A549 treated with CORT108297 at 1 μM for 4 hours (cell line): ENCODE results near the gene ACOT6. TPM values are rescaled to one million over a fixed set of nuclear protein-coding genes. Genes with fewer than 3 reads are reported as not detected.

Source experiments
- total RNA-seq: library from RNA; stranded (reverse); fragments of 200-300 nt; extraction: Qiagen RNA extraction; gene quantifications from 5 replicates; pipeline ENCODE4 v1.2.3, GENCODE V29; 2022

The ACOT6 gene
- total RNA-seq, result not detected in 5 replicates

GRCh38 chr14:73612339-73613045 lies at the start of gene ACOT6:
Gene ACOT6 (plus strand): TSS chr14:73612517. CDS start chr14:73612572, 55 bp downstream.

DNA sequence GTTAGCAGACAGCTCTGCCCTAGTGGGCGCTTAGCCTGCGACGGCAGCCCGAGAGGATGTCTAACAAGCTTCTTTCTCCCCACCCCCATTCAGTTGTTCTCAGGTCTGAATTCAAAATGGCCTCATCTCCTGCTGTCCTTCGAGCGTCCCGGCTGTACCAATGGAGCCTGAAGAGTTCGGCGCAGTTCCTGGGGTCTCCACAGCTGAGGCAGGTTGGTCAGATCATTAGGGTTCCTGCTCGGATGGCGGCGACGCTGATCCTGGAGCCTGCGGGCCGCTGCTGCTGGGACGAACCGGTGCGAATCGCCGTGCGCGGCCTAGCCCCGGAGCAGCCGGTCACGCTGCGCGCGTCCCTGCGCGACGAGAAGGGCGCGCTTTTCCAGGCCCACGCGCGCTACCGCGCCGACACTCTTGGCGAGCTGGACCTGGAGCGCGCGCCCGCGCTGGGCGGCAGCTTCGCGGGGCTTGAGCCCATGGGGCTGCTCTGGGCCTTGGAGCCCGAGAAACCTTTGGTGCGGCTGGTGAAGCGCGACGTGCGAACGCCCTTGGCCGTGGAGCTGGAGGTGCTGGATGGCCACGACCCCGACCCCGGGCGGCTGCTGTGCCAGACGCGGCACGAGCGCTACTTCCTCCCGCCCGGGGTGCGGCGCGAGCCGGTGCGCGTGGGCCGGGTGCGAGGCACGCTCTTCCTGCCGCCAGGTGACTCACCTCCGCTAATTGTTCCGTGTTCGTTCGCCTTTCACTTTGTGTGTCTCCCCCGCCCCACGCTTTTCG lies 42.9 kb upstream of the ACOT6 start, which contains the start of gene ACOT2:
Gene ACOT2 (plus strand): TSS at position 29 of the 774 bp plus-strand sequence. CDS start 28 bp downstream, at position 57.

GRCh38 chr14:73591690-73592449 lies 20.4 kb upstream of the ACOT6 start, which contains the start of gene ACOT4:
Gene ACOT4 (plus strand): TSS chr14:73591873. CDS start chr14:73591960, 87 bp downstream.

GRCh38 chr14:73644531-73645247 lies 32.4 kb downstream of the ACOT6 start, which contains the start of gene DNAL1:
Gene DNAL1 (plus strand): TSS chr14:73644986. CDS start chr14:73645040, 54 bp downstream.

Other genes starting within 250 kb of the ACOT6 start
- 34.7 to 44.4 TPM (median 41.1 TPM) in 5 replicates for gene NUMB, start 154.0 kb upstream of the ACOT6 start, total RNA-seq
- gene RIOX1, start 121.6 kb upstream of the ACOT6 start, total RNA-seq, result 21.2 to 27.0 TPM (median 26.1 TPM) in 5 replicates
- 5.6 to 8.6 TPM (median 7.4 TPM) in 5 replicates for gene ACOT1, start 75.4 kb upstream of the ACOT6 start, total RNA-seq
- 0.05 to 0.12 TPM in 2 of 5 replicates, not detected in the others for gene HEATR4, start 53.6 kb upstream of the ACOT6 start, total RNA-seq
- gene ACOT2, start 43.3 kb upstream of the ACOT6 start, total RNA-seq, result 42.3 to 53.1 TPM (median 51.7 TPM) in 5 replicates
- gene ACOT4, start 20.6 kb upstream of the ACOT6 start, total RNA-seq, result 1.9 to 2.4 TPM (median 2.0 TPM) in 5 replicates
- 8.8 to 12.5 TPM (median 10.4 TPM) in 5 replicates for gene DNAL1, start 32.5 kb downstream of the ACOT6 start, total RNA-seq
- 56.7 to 67.3 TPM (median 58.8 TPM) in 5 replicates for gene PNMA1, start 101.9 kb downstream of the ACOT6 start, total RNA-seq
- 7.8 to 11.0 TPM (median 8.1 TPM) in 5 replicates for gene PTGR2, start 239.3 kb downstream of the ACOT6 start, total RNA-seq